HG03378 (cell line): ENCODE data around the gene CENATAC.
A peak's percentile ranks its signal among the peaks of the same experiment; 100 is the strongest.
"Not testable (repeated sequence)": the region's sequence is repeated elsewhere in the genome, so short reads cannot be mapped to it uniquely, and the experiment has no call there.

Experiments used
- ATAC-seq: cut with Tn5 transposase; IDR thresholded peaks from one replicate; pipeline ENCODE4 v1.9.1; 2021; ENCODE audit warnings: mild to moderate bottlenecking, moderate library complexity; ENCODE audit not compliant: unreplicated experiment

The CENATAC gene

DNA sequence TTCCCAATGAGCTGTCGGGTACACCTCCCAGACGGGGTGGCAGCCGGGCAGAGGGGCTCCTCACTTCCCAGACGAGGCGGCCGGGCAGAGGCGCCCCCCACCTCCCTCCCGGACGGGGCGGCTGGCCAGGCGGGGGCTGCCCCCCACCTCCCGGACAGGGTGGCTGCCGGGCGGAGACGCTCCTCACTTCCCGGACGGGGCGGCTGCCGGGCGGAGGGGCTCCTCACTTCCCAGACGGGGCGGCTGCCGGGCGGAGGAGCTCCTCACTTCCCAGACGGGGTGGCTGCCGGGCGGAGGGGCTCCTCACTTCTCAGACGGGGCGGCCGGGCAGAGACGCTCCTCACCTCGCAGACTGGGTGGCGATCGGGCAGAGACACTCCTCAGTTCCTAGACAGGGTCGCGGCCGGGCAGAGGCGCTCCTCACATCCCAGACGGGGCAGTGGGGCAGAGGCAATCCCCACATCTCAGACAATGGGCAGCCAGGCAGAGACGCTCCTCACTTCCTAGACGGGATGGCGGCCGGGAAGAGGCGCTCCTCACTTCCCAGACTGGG, 6.4 kb upstream of the CENATAC start:
- not testable (repeated sequence) for ATAC-seq

GRCh38 chr11:118996926-118997626, 862 bp upstream of the CENATAC start:
- peak; percentile 20 for ATAC-seq

GRCh38 chr11:118998388-118998717, 415 bp downstream of the CENATAC start:
- ATAC-seq = no peak

- ATAC-seq = no peak
Observed at GRCh38 chr11:118998822-118999221, 884 bp downstream of the CENATAC start.

DNA sequence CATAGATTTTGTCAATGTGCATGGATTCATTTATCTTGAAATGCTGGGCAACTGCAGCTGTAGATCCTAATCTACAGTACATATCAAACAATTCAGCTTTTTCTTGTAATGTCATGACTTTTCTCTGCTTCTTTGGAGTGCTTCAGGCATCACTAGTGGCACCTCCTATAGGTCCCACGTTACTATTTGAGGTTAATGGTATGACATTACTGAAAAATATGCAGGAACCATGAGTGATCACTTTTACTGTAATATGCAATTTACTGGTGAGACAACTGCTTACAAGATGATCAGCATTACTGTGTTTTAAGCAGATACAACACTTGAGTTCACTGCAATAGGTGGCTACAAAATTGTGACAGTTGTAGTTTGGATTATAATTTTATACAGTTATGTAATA, 3.0 kb downstream of the CENATAC start:
- ATAC-seq = no peak

DNA sequence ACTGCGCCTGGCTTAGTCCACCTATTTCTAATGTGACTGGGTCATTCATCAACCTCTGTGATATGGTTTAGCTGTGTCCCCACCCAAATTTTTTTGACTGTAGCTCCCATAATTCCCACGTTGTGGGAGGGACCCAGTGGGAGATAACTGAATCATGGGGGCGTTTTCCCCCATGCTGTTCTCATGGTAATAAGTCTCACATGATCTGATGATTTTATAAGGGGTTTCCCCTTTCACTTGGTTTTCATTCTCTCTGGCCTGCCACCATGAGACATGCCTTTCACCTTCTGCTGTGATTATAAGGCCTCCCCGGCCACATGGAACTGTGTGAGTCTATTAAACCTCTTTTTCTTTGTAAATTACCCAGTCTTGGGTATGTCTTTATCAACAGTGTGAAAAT, 8.7 kb downstream of the CENATAC start:
- ATAC-seq = no peak

GRCh38 chr11:119011476-119012053, 13.6 kb downstream of the CENATAC start:
- ATAC-seq = no peak

GRCh38 chr11:119012629-119013170, 14.8 kb downstream of the CENATAC start:
- no peak for ATAC-seq

DNA sequence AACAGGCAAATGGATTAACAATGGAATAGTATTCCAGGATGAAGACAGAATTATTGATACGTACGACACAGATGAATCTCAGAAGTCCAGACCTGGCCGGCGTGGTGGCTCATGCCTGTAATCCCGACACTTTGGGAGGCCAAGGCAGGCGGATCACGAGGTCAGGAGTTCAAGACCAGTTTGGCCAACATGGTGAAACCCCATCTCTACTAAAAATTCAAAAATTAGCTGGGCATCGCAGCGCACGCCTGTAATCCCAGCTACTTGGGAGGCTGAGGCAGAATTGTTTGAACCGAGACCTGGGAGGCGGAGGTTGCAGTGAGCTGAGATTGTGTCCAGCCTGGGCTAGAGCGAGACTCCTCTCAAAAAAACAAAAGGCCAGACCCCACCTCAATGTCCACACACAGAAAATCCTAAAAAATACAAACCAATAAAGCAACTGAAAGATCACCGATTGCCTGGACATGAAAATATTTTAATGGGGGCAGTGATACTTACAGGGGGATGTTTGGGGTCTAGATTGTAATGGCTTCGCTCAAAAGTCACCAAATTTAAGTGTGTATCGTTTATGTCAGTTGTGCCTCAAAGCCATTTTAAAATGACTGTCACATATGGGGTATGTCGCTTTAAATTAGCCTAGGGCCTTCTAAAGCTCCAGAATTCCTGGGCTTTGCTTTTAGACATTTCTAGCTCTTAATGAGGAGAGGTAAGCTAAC, 16.4 kb downstream of the CENATAC start:
- no peak for ATAC-seq

GRCh38 chr11:119015054-119015611, 17.2 kb downstream of the CENATAC start:
- no peak for ATAC-seq

DNA sequence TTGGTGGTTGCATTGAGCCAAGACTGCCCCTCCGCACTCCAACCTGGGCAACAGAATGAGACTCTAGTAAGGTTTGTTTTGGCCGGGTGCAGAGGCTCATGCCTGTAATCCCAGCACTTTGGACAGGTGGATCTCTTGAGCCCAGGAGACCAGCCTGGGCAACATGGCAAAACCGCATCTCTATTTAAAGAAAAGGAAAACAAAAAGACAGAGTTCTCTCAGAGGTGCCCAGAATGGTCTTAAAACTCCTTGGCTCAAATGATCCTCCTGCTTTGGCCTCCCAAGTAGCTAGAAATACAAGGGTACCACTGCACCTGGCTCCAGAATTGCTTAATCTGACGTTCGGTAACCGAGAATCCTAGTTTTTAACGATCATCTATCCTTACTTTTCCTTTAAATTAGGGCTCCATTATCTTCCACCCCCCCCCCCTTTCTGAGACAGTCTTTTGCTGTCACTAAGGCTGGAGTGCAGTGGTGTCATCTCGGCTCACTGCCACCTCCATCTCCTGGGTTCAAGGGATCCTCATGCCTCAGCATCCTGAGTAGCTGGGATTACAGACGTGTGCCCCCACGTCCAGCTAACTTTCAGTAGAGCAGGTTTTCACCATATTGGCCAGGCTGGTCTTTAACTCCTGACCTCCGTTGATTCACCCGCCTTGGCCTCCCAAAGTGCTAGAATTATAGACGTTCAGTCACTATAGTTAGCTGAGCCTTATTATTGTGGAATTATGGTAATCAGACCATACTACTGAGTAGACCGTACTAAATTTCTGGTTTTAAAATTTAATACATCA, 18.5 kb downstream of the CENATAC start:
- ATAC-seq = no peak

- ATAC-seq = not testable (repeated sequence)
Observed at GRCh38 chr11:119017377-119017776, 19.4 kb downstream of the CENATAC start.

GRCh38 chr11:119018074-119018938, 20.4 kb downstream of the CENATAC start, which contains the start of the genes RPS25 and TRAPPC4:
TSS of gene RPS25 (minus strand) at chr11:119018343. CDS start at chr11:119018284, 59 bp downstream.
TSS of gene TRAPPC4 (plus strand) at chr11:119018766. CDS start at chr11:119018796, 30 bp downstream.
- ATAC-seq = peak; percentile 74

GRCh38 chr11:119019996-119020395, 22.1 kb downstream of the CENATAC start:
- ATAC-seq = no peak

DNA sequence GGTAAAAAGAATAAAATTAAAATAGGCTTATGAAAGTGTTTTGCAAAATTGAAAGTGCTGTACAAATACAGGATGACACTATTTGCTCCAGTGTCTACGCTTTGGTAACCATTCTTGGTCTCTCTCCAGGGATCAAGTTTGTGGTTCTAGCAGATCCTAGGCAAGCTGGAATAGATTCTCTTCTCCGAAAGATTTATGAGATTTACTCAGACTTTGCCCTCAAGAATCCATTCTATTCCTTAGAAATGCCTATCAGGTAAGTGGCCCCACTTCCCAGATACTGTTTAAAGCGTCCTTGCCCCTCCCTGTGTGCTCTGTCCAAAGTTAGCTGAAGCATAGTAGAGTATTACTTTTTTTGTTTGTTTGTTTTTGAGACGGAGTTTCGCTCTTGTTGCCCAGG, 23.7 kb downstream of the CENATAC start:
- no peak for ATAC-seq

- no peak for ATAC-seq
Observed at GRCh38 chr11:119023741-119024140, 25.8 kb downstream of the CENATAC start.

- ATAC-seq = no peak
Observed at GRCh38 chr11:119024430-119025098, 26.6 kb downstream of the CENATAC start.

GRCh38 chr11:119025099-119025473, 27.1 kb downstream of the CENATAC start:
- ATAC-seq = no peak

DNA sequence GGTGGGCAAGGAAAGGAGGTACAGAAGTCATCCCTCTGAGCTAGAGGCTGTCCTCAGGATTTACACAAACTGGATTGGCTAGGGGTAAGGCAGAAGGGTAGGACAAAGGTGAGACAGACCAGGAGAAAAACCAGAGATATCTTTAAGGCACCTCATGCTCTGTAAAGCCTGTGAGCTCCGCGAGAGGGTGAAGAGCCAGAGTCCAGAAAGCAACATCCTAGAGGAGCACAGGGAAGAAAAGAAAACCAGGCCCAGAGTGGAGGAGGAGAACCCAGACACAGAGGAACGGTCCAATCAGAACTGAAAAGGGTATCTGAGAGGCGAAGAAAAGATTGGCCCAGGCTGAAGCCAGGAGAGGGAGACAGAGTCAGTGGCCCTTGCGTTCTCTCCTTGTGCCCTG, 27.6 kb downstream of the CENATAC start:
- no peak for ATAC-seq
